Inferior parietal cortex (tissue), 1 donor: Measurements from ENCODE around the gene RPS10.
"Not testable (repeated sequence)": the region's sequence is repeated elsewhere in the genome, so short reads cannot be mapped to it uniquely, and the experiment has no call there.

Source experiments
- DNase-seq: peaks from one replicate; pipeline ENCODE4 v3.0.0-alpha.2; 2016; ENCODE audit errors: extremely low spot score

RPS10 gene

DNA sequence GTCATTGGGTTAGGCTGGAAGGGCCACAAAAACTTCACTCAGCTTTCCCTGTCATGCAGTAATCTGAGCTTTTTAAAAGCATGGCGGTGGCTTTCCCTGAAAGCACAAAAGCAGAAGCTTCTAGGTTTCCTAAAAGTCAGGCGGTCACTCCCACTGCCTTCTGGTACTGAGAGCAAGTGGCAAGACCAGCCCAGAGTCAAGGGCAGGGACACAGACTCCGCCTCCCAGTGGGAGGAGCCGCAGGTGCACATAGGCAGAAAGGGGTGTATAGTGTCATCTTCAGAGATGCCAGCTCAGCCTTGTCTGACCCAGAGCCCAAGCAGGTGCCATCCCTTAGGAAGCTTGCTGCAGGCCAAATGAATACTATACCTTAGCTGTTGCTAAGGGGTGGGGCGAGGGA lies 22.0 kb upstream of the RPS10 start:
- no peak for DNase-seq

DNA sequence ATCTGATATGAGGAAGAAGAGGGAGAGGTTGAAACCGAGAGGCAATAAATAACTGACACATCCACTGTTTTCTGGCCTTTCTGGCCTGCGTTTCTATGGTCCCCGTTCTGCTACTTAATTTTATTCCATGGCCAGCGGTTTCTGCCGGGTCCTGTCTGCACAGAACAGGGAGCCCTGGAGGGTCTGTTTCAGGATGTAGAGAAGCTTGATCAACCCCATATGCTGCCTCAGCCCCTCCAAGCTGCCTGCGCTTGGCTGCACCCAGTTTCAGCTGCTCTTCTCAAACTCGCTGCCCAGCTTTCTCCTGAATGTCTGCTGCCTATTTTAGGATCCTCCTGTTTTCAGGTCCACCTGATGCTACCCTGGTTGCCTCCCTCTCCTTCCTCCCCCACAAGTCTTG lies 21.5 kb upstream of the RPS10 start:
- DNase-seq: no peak

DNA sequence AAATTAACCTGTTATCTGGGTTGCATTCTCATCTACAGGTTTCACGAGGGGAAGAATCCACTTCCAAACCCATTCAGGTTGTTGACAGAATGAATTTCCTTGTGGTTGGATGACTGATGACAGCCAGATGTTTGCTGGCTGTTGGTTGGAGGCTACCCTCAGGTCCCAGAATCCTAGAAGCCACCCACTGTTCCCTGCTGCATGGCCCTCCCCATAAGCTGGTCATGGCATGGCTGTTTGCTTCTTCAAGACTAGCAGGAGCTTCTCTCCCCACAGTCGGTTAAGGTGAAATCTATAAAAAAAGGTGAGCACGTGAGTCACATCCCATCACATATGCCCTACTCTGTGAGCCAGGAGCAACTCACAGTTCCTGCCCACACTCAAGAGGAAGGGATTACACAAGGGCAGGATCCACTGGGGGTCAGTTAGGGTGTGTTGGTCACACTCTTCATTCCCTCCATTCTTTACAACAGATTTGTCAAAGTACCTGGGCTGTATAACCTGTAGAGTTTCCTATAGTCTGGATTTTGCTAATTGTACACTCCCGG lies 19.5 kb upstream of the RPS10 start:
- no peak for DNase-seq

DNA sequence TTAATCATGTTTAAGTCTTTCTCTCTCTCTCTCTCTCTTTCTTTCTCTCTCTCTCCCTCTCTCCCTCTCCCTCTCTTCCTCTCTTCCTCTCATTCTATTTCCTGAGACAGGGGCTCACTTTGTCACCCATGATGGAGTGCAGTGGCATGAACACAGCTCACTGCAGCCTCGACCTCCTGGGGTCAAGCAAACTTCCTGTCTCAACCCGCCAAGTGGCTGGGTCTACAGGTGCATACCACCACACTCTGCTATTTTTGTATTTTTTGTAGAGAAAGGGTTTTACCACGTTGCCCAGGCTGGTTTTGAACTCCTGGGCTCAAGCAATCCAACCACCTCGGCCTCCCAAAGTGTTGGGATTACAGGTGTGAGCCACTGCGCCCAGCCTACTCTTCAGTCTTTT lies 15.7 kb upstream of the RPS10 start:
- DNase-seq: no peak

DNA sequence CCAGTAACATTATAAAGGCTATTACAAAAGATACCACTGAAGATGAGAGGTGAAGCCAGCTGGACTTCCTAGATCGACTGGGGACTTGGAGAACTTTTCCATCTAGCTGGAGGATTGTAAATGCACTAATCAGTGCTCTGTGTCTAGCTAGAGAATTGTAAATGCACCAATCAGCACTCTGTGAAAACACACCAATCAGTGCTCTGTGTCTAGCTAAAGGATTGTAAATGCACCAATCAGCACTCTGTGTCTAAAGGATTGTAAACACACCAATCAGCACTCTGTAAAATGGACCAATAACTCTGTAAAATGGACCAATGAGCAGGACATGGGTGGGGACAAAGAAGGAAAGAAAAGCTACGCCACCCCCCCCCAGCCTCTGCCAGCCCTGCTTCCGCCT lies 13.6 kb upstream of the RPS10 start:
- DNase-seq: no peak

DNA sequence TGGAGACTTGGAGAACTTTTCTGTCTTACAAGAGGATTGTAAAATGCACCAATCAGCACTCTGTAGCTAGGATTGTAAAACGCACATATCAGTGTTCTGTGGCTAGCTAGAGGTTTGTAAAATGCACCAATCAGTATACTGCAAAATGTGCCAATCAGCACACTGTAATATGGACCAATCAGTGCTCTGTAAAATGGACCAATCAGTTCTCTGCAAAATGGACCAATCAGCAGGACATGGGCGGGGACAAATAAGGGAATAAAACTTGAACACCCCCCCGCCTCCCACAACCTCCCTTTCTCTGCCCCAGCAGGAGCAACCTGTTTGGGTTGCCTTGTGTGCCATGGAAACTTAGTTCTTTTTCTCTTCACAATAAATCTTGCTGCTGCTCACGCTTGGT lies 12.8 kb upstream of the RPS10 start:
- DNase-seq: no peak

DNA sequence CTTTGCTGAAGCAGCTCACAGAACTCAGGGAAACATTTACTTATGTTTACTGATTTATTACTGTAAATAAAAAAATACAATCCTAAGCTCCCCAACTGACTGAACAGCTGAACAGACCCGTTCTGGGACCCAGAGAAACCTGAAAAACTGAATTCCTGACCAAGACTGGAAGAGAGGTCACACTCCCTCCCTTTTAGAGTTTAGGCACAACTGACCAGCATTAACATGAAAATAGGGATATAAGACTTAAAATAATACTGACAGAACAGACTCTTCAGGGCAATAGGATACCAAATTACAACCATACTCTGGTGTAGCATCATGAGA lies 11.7 kb upstream of the RPS10 start:
- DNase-seq: no peak

DNA sequence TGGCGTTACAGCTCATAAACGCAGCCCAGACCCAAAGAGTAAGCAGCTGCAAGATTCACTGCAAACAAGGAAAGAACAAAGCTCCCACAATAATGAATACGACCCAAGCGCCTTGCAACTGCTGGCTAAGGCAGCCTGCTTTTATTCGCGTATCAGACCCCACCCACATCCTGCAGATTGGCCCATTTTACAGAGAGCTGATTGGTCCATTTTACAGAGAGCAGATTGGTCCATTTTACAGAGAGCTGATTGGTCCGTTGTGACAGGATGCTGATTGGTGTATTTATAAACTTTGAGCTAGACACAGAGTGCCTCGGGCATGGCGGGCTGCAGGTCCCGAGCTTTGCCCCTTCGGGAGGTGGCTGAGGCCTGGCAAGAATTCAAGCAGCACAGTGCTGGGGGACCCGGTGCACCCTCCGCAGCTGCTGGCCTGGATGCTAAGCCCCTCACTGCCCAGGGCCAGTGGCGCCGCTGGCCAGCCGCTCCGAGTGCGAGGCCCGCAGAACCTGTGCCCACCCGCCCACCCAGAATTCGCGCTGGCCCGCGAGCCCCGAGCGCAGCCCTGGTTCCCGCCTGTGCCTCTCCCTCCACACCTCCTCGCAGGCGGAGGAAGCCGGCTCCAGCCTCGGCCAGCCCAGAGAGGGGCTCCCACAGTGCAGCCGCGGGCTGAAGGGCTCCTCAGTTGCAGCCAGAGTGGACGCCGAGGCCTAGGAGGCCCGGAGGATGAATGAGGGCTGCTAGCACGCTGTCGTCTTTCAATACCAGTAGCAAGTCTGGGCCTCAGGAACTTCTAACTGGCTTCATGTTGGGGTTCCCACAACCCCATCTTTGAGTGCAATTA lies 11.2 kb upstream of the RPS10 start:
- DNase-seq: no peak

DNA sequence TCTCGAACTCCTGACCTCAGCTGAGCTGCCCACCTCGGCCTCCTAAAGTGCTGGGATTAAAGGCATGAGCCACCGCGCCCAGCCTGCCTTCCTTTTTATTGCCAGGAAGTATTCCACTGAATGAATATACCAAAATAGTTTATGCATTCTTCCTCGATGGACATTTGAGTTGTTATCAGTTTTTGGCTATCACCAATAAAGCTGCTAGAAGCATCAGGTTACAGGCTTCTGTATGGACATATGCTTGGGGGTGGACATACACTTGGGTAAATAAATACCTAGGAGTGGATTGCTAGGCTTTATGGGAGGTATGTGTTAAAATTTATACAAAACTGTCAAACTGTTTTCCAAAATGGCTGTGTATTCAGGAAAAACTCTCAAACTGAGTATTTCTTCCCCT lies 10.0 kb upstream of the RPS10 start:
- no peak for DNase-seq

DNA sequence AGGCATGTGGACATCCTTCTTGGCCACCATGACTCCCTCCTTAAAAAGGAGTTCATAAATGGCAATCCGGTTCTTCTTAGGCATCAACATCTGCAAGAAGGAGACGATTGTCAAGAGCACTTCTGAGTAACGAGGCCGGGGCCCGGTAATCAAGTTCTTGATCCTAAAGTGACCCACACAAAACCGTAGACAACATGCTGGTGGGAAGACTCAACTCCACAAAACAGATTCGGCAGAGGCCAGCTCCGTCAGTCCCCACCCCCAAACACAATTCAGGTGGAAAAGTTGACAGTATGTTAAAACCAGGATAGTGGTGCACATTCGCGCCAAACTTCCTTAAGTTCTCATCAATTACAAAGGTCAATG lies 754 bp downstream of the RPS10 start:
- DNase-seq: no peak

DNA sequence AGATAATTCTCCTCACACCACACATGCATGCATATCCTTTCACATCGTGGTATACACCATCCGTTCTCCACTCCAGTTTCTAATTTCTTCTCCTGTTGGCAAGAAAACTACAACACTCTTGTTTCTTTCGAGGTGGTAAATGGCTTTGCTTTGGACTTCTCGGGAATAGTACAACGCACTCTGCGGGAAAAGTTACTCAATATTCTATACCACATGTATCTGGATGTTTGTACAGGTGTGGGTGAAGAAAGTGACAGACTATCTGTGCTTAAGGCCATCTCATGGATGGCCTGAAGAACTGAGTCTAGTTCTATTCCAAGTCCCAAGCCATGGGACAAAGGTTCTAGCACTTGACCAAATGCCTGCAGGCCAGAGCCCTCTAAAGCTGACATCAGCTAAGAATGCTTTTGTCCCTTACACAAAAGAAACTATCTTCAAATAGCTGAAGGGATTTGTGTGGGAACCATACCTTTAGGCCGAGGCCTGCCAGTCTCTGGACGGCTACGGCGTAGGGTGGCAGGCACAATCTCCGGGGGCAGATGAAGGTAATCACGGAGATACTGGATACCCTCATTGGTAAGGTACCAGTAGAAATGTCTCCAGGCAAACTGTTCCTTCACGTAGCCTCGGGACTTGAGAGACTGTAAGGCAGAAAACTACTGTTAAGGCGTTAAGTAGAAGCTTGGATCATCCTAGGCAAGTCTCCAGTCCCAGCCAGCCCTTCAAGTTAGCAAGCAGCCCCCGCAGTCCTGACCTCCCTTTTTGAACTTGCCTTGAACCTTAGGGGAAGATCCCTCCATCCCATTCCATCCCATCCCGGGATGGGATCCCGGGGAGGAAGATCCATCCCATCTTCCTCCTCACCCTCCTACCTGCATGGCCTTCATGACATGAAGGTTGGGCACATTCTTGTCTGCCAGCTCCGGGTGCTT lies 1.4 kb downstream of the RPS10 start:
- DNase-seq: no peak

DNA sequence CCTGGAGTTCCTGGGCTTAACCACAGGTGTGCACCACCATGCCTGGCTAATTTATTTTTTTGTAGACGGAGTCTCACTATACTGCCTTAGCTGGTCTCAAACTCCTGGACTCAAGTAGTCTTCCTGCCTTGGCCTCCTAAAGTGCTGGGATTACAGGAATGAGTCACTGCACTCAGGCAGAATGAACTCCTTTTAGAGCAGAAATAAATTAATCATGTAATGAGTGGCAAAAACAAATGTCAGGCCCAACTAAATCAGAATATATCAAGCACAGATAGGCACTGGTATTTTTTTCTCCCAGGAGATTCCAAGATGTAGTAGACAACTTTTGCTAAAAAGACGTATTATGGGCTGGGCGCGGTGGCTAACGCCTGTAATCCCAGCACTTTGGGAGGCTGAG lies 2.6 kb downstream of the RPS10 start:
- DNase-seq: no peak

DNA sequence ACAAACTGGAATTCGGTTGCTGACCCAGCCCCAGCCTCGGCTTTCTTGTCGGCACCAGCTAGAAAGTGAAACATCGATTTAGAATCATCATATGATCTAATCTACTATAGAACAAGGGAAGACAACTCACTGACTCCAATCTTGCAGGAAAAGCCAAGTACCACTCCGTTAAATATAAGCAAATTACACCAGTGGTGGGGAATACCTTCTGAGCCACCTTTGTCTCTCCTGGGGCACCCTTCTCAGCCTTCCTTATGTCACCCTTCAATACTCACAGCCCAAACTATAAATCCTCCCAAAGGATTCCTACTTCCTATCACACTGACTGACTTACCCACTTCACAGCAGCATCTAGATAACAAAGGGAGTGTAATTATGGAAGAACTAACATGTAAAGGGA lies 7.5 kb downstream of the RPS10 start:
- no peak for DNase-seq

DNA sequence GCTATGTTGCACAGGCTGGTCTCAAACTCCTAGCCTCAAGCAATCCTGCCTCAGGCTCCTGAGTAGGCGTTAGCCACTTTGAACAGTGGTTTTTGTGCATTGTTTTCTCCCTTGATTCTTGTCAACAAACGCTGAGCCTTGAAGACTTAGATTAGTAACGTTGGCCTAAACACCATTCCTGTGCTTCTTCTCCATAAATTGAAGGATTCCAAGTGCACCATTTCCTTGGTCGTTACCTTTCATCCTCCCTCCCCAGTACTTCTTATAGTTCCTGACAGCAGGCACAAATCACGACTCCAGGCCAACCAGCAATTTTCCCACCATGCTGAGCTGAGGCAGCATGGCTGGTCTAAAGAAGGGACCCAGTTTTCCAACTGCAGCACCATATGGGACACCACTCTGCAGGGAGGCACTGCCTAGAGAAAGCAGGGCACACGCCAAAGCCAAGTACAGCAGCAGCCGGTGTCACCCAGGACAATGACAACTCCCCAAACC lies 8.9 kb downstream of the RPS10 start:
- DNase-seq: no peak

DNA sequence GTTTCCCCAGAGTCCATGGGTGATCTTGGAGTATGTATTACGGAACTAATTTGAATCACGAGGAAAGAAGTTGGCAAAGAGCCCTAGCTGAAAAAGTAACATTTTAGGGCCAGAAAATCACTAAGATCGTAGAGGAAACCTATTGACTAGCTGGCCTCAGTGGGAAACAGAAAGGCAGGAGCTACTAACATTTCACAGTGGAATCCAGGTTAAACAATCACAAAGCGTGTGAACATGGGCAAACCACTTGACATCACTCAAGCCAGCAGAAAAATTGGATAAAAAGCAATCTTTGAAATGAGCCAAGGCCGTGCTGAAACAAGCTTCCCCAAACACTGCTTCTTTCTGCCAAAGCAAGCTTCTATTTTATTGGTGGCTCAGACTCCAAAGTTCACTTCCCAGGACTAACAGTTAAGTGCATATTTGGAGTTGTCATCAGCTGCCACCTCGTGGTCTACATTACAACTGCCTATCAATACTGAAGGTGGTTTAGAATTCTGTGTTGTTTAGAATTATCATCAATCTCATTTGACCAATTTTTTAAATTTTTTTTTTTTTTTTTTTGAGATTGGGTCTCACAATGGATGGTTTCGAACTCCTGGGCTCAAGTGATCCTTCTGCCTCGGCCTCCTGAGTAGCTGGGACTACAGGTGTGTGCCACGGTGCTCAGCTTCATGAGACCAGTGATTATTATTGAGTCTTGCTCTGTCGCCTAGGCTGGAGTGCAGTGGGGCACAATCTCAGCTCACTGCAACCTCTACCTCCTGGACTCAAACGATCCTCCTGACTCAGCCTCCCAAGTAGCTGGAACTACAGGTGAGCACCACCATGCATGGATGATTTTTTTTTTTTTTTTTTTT lies 10.6 kb downstream of the RPS10 start:
- peak; percentile 84 for DNase-seq

DNA sequence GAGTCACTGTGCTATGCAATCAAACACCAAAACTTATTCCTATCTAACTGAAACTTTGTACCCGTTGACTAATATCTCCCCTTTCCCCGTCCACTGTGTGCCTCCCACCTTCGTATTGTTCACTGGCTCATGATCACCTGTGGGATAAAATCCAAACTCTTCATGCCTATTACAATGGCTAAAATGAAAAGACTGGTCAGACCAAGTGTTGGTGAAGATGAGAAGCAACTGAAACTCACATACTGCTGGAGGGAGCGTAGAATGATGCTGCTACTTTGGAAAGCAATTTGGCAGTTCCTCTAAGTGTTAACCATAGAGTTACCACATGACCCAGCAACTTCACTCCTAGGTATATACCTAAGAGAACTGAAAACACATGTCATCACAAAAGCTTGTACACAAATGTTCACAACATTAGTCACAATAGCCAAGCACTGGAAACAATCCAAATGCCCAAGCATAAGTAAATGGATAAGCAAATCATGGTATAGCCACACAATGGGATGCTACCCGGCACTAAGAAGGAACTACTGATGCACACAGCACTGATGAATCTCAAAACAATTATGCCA lies 13.1 kb downstream of the RPS10 start:
- DNase-seq: no peak

DNA sequence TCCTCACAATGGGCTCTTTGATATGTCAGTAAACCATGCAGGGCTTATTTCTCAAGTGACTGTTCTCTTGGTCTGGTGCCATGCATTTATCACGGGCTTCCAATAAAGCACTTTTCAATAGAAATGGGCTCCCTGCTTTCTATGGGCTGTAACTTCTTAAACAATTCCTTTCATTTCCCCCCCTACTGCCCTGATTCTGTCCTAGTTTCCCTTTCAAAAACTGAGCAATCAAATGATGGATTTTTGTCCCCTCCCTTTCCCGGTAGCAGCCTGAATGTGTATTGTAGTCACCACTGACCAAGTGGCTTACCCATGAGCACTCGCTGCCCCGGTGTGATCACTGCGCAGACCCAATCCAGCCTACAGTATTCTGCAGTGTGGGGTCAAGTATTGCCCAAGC lies 13.9 kb downstream of the RPS10 start:
- DNase-seq: peak; percentile 68

DNA sequence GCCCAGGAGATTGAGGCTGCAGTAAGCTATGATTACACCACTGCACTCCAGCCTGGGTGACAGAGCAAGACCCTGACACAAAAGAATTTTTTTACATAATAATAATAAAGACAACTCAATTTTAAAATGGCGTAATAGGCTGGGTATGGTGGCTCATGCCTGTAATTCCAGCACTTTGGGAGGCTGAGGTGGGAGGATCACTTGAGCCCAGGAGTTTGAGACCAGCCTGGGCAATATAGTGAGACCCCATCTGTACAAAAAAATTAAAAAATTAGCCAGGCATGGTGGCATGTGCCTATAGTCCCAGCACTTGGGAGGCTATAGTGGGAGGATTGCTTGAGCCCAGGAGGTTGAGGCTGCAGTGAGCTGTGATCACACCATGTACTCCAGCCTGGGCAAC lies 18.0 kb downstream of the RPS10 start:
- not testable (repeated sequence) for DNase-seq

DNA sequence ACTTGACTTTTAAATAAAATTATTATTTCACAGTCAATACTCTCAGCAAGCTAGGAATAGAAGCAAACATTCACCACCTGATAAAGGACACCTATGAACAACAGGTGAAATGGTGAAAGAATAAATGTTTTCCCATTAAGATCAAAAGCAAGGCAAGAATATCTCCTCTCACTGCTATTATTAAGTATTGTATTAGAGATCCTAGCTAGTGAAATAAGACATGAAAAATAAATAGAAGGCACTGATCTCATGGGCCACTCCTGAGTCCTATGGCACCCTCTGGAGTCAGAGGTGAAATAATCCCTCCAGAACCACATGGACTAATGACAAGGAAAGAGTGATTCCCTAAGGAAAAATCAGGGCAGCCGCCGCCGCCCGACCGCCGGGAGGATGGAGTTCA lies 29.4 kb downstream of the RPS10 start:
- no peak for DNase-seq

DNA sequence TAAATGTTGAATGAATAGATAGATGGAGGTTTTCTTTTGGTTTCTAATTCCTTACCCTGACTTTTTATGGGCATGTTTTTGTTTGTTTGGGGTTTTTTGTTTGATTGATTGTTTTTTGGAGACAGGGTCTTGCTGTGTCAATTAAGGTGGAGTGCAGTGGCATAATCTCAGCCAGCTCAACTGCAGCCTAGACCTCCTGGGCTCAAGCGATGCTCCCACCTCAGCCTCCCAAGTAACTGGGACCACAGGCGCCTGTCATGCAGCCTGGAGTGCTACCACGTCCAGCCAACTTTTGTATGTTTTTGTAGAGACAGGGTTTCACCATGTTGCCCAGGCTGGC lies 31.9 kb downstream of the RPS10 start:
- DNase-seq: no peak

DNA sequence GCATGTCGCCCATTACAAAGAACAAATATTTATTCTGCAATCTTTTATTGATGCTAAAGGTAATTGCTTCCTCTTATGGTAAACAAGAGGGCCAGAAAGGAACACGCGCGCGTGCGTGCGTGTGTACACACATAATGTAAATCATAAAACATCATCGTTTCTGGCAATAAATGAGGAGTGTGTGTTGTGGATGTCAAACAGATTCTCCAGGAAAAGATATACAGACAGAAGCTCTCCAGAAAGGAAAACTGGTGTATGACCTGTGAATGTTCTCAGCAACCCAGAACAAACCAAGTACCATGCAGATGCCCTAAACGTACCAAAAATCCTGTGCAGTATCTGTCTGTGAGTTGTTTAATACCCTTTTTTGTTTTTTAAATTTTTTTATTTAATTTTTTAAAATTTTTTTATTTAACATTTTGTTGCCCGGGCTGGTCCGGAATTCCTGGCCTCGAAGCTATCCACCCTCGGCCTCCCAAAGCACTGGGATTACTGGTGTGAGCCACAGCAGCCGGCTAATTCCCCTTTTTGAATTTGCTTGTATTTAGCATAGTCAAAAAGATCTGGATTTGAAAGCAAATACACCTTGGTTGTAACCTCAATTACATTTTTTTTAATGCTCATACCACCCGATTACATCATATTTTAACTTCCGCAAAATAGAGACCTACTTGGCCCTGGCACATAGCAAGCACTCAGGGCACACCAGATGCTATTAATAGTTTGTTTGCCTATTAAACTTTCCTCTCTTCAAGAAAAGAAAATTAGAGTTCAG lies 32.5 kb downstream of the RPS10 start:
- DNase-seq: peak; percentile 51
